GM21528 (cell line): ENCODE measurements around the gene ALDH1L1.

Source experiments
- ATAC-seq: cut with Tn5 transposase; IDR thresholded peaks from one replicate; pipeline ENCODE4 v1.9.1; 2021; ENCODE audit warnings: mild to moderate bottlenecking, moderate library complexity; ENCODE audit not compliant: unreplicated experiment, low FRiP score

The ALDH1L1 gene

GRCh38 chr3:126197343-126197742 lies 17.0 kb upstream of the ALDH1L1 start:
- no peak for ATAC-seq

GRCh38 chr3:126194713-126195305 lies 14.4 kb upstream of the ALDH1L1 start:
- ATAC-seq, result no peak

GRCh38 chr3:126191246-126191645 lies 10.9 kb upstream of the ALDH1L1 start:
- ATAC-seq, result no peak

- ATAC-seq, result no peak
These were observed 7.5 kb upstream of the ALDH1L1 start for GRCh38 chr3:126187920-126188319.

- ATAC-seq, result no peak
These were observed 6.4 kb upstream of the ALDH1L1 start for GRCh38 chr3:126186749-126187148.

GRCh38 chr3:126186271-126186670 lies 5.9 kb upstream of the ALDH1L1 start:
- no peak for ATAC-seq

GRCh38 chr3:126184465-126185000 lies 4.1 kb upstream of the ALDH1L1 start:
- no peak for ATAC-seq

GRCh38 chr3:126181398-126181725 lies 976 bp upstream of the ALDH1L1 start:
- no peak for ATAC-seq

- ATAC-seq, result no peak
These were observed 435 bp downstream of the ALDH1L1 start for GRCh38 chr3:126179825-126180476.

- no peak for ATAC-seq
These were observed 10.2 kb downstream of the ALDH1L1 start for GRCh38 chr3:126170073-126170777.

- no peak for ATAC-seq
These were observed 12.8 kb downstream of the ALDH1L1 start for GRCh38 chr3:126167566-126167965.

GRCh38 chr3:126166009-126166408 lies 14.4 kb downstream of the ALDH1L1 start:
- ATAC-seq, result no peak

GRCh38 chr3:126161309-126161708 lies 19.1 kb downstream of the ALDH1L1 start:
- no peak for ATAC-seq

- no peak for ATAC-seq
These were observed 19.9 kb downstream of the ALDH1L1 start for GRCh38 chr3:126160243-126161210.

GRCh38 chr3:126159476-126159875 lies 20.9 kb downstream of the ALDH1L1 start:
- no peak for ATAC-seq

- ATAC-seq, result no peak
These were observed 21.4 kb downstream of the ALDH1L1 start for GRCh38 chr3:126158912-126159454.

- ATAC-seq, result no peak
These were observed 22.1 kb downstream of the ALDH1L1 start for GRCh38 chr3:126158016-126158911.

GRCh38 chr3:126157083-126157768 lies 23.2 kb downstream of the ALDH1L1 start:
- no peak for ATAC-seq

GRCh38 chr3:126156468-126156867 lies 23.9 kb downstream of the ALDH1L1 start:
- ATAC-seq, result no peak
